ENCODE measurements around the gene RAB28.
A peak's percentile ranks its signal among the peaks of the same experiment; 100 is the strongest.
"Not testable (repeated sequence)": the region's sequence is repeated elsewhere in the genome, so short reads cannot be mapped to it uniquely, and the experiment has no call there.

RAB28 gene

DNA sequence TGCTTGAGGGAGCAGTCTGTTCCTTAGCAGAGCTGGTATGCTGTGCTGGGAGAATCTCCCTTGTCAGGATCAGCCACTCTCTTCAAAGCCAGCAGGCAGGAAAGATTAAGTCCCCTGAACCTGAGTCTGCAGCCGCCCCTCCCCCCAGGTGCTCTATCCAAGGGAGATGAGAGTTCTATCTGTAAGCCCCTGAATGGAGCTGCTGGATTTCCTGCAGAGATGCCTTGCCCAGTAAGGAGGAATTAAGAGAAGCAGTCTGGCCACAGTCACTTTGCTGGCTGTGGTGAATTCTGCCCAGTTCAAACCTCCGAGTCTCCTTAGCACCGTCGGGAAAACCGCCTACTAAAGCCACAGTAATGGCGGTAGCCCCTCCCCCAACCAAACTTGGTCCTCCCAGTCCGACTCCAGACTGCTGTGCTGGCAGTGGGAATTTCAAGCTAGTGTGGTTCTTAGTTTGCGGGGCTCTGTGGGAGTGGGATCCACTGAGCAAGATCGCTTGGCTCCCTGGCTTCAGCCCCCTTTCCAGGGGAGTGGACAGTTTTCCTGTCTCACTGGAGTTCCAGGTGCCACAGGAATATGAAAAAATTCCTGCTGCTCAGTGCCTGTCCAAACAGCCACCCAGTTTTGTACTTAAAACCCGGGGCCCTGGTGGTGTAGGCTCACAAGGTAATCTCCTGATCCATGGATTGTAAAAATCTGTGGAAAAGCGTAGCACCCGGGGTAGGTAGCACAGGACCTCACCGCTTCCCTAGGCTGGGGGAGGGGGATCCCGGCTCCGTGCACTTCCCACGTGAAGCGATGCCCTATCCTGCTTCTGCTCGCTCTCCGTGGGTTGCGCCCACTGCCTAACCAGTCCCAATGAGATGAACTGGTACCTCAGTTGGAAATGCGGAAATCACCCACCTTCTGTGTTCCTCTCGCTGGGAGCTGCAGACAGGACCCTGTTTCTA is 38.0 kb downstream of the RAB28 start:
- no peak for DNase-seq

DNA sequence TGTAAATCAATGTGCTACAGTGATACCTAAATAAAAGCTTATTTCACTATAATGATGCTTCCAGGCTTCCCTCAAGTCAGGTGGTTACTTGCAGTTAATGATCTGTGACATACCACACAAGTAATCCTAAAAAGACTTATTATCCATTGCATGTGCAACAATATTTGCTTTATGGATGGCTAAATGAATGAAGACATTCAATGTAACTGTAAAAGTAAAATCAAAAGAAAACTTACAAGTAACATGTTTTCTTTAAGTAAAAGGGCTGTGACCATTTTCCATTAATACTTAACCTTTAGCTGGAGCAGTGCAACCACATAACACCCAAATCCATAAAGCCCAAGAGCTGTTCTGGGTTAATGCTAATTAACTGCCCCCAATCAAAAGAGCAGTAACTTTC is 42.6 kb downstream of the RAB28 start:
- no peak for DNase-seq

DNA sequence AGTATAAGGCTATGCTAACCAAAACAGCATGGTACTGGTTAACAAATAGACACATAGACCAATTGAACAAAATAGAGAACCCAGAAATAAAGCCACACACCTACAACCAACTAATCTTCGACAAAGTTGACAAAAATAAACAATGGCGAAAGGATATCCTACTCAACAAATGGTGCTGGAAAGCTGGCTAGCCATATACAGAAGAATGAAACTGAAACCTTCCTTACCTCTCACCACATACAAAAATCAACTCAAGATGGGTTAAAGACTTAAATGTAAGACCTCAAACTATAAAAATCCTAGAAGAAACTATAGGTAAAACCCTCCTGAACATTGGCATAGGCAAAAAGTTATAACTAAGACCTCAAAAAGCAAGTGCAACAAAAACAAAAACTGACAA is 47.2 kb downstream of the RAB28 start:
- no peak for DNase-seq

DNA sequence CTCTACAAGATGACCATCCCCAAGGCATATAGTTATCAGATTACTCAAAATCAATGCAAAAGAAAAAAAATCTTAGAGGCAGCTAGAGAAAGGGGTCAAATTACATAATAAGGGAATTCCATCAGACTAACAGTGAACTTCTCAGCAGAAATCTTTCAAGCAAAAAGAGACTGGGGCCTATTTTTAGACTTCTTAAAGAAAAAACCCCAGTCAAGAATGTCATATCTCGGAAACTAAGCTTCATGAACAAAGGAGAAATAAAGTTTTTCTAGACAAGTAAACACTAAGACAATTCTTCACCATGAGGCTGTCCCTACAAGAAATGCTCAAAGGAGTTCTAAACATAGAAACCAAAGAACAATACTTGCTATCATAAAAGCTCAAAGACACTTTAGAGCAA is 51.7 kb downstream of the RAB28 start:
- no peak for DNase-seq

DNA sequence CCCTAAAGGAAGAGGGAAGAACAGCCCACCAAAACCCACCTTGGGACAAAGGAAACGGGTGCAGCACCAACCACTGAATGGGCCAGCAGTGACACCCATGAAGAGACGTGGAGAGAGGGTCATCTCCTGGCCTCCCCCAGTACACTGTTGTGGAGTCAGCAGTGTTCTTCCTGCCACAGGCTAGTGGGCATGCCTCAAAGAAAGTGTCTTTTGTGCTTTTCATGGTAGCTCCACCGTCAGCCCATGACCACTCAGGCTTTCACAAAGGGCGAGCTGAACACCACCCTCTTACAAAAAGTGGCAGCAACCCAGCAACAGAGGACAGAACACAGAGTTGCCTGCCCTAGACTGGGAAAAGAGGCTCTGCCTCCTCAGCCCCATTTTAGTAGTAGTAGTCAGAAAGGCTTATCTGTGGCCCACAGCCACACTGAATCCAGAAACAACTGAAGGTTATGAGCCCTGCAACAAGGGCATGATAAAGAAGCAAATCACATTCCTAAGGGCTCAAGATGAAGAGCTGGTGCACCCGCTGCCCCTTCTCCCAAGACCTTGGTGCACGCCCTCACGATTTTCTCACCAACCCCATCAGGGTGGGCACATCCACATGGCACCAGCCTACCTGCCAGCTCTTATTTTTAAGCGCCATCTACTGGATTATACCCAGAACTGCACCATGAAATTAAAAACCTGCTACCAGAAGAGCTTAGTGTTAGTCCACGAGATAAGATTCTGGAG is 53.1 kb downstream of the RAB28 start:
- peak in 1 of 2 donors; percentile 7 for DNase-seq

DNA sequence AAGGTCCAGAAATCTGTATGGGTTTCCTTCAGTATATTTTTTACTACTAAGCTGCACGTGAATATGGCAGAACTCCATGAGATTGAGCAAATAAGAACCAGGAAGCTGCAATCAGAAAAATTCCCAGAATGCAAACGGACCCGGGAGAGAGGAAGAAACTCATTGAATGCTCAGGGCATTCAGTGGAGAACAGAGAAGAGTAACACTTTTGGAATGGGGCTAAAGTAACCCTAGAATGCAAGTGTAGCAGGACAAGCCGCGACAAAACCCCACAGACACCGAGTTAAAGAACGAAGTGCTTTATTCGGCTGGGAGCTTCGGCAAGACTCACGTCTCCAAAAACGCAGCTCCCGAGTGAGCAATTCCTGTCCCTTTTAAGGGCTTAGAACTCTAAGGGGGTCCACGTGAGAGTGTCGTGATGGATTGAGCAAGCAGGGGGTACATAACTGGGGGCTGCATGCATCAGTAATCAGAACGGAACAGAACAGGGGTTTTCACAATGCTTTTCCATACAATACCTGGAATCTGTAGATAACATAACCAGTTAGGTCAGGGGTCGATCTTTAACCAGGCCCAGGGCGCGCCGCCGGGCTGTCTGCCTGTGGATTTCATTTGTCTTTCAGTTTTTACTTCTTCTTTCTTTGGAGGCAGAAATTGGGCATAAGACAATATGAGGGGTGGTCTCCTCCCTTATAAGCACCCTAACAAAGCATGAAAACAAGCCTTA is 56.4 kb downstream of the RAB28 start:
- DNase-seq = no peak

DNA sequence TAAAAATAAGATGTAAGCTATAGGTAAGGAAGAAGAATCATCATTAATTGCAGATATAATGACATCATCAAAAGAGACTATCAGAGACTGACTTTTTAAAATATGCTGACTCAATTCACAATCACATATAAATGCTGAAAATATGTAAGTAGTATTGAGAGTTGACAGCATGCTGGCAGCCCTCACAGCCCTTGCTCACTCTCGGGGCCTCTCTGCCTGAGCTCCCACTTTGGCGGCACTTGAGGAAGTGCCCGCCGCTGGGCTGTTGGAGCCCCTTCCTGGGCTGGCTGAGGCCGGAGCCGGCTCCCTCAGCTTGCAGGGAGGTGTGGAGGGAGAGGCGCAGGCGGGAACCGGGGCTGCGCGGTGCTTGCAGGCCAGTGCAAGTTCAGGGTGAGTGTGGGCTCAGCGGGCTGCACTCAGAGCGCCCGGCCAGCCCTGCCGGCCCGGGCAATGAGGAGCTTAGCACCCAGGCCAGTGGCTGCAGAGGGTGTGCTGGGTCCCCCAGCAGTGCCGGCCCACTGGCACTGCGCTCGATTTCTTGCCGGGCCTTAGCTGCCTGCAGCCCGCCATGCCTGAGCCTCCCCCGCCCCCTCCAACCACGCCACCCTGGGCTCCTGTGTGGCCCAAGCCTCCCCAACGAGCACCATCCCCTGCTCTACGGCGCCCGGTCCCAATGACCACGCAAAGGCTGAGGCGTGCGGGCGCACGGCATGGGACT is 68.9 kb downstream of the RAB28 start:
- DNase-seq = no peak

DNA sequence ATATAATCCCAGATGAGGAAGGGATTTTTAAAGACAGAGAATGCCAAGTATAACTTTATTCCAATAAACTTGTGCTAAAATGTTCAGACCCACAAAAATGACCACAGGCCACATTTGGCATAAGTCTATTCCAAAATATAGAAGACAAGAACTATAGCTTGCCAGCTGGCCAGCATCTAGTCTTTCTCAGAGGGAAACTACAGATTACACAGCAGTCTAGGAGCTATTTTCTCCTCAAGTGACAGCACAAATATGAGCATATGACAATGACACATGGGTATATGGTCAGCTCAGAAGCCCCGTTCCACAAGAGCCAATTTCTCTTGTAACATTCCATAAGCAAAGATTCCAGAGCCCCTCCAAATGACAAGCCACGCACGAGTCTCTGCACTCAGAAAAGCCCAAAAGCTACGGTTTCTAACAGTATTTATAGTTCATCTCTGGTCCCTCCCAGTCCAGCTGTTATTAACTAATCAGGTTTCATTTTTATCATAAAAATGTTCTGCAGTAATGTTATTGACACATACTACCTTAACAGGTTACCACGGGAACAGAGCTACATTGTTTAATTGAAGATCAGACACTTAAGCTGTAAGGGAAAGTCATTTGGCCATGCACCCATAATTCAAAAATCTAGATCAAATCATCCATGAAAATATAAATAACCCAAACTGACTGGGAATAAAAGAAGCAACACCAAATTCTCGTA is 70.3 kb downstream of the RAB28 start:
- peak in 1 of 2 donors; percentile 69 for DNase-seq

DNA sequence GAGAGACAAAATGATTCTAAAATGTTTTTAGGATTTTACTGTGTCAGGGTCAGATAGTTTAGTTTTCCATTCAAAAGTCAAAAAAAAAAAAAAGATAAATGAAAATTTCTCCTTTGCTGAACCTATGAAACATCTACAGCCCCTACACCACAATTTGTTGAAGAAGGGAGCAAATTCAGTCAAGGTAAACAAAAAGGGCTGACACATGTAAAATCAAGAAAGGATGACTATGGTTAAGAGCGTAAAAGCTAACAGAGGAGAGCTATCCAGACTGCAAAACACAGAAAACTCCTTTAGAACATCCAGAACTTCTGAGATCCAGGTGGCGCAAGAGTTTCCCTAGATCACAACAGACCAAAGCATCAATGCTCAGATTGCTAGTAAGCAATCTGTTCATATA is 72.2 kb downstream of the RAB28 start:
- DNase-seq = no peak

DNA sequence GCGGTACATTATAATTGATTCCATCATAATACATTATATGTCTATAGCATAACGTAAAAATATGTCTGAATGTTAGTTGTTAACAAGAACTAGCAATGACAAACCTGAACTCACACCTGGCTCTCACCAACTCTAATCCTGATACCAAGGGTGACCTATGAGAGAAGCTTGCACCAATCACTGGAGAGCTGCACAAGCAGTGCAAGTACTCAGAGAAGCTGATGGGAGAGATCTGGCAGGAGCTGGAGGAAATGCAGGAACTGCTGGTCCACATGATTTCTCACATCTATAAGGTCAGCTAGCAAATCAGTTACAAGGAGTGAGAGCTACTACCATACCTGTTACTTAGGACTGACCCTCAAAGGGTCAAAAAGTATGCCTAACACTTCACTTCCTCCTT is 74.8 kb downstream of the RAB28 start:
- no peak for DNase-seq

DNA sequence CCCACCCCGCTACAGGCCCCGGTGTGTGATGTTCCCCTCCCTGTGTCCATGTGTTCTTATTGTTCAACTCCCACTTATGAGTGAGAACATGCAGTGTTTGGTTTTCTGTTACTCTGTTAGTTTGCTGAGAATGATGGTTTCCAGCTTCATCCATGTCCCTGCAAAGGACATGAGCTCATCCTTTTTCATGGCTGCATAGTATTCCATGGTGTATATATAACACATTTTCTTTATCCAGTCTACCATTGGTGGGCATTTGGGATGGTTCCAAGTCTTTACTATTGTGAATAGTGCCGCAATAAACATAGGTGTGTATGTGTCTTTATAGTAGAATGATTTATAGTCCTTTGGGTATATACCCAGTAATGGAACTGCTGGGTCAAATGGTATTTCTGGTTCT is 78.0 kb downstream of the RAB28 start:
- DNase-seq = not testable (repeated sequence)

DNA sequence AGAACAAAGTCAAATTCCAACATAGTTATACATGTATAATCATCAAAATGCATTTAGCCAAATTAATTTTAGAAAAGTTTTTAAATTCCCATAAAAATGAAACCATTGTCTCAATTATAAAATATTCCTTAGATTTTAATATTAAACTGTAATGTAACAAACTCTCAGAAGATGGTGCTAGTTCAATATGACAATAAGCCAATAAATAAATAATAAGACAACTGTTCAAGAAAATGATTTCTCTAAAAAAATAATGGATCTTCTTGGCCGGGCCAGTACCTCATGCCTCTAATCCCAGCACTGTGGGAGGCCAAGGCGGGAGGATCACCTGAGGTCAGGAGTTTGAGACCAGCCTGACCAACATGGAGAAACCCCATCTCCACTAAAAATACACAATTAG is 80.3 kb downstream of the RAB28 start:
- DNase-seq = no peak

DNA sequence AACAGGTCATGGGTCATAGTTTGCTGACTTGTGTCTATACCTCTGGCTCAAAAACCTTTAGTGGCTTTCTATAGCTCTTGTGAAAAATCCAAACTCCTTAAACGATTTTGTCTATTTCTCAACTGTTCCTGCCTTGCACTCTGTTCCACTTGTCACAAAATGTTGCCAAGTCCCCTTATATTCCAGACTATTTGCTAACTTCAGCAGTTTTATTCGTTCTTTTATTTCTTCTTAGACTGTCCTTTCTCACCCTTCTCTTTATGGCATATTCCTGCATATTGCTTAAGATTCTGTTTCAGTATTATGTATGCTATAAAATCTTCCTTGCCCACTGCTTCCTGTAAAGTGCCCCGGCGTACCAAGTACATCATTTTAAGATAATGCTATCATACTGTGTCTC is 80.8 kb downstream of the RAB28 start:
- DNase-seq = no peak

DNA sequence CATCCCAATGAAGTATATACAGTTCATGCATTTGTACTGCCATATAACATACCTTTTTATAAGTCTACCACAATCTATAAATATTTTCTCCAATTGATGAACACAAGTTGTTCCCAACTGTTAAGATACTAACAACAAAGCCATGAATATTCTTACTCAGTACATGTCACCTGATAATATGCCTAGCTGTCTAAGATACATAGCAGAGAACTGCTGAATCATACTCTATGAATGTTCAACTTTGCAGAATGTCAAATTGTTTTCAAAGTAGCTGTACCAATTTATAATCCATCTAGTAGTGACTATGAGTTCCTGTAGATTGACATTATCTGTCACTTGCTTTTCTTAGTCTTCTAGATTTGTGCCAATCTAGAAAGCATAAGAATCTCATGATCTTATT is 84.9 kb downstream of the RAB28 start:
- no peak for DNase-seq

DNA sequence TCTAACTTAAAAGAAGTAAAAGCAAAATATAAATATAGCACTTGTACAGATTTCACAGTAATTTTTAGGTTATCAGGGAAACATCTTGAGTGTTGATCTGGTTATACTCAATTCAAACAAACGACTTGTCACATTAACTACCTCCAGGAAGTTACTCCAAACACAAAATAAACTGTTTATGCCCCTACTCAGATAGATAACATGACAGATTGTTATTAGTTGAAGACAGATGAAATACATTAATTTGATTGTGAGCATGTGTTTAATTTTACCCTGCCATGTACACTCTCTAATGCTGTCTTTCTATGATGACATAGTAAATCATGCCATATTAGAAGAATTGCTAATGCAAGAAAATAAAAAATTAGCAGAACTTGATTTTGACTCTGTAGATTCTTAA is 88.0 kb downstream of the RAB28 start:
- DNase-seq = no peak

DNA sequence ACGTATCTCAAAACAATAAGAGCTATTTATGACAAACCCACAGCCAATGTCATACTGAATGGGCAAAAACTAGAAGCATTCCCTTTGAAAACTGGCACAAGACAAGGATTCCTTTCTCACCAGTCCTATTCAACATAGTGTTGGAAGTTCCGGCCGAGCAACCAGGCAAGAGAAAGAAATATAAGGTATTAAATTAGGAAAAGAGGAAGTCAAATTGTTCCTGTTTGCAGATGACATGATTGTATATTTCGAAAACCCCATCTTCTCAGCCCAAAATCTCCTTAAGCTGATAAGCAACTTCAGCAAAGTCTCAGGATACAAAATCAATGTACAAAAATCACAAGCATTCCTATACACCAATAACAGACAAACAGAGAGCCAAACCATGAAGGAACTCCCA is 94.2 kb downstream of the RAB28 start:
- not testable (repeated sequence) for DNase-seq

DNA sequence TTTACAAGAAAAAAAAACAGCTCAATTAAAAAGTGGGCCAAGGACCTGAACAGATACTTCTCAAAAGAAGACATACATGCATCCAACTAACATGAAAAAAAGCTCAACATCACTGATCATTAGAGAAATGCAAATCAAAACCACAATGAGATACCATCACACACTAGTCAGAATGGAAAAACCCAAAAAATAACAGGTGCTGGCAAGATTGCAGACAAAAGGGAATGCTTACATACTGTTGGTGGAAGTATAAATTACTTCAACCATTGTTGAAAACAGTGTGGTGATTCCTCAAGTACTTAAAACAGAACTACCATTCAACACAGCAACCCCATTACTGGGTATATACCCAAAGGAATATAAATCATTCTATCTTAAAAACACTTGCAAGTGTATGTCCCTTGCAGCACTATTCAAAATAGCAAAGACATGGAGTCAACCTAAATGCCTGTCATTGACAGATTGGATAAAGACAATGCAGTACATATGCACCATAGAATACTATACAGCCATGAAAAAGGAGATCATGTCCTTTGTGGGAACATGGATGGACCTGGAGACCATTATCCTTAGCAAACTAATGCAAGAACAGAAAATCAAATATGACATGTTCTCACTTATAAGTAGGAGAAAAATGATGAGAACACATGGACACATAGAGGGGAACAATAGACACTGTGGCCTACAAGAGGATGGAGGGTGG is 97.6 kb downstream of the RAB28 start:
- DNase-seq = no peak

DNA sequence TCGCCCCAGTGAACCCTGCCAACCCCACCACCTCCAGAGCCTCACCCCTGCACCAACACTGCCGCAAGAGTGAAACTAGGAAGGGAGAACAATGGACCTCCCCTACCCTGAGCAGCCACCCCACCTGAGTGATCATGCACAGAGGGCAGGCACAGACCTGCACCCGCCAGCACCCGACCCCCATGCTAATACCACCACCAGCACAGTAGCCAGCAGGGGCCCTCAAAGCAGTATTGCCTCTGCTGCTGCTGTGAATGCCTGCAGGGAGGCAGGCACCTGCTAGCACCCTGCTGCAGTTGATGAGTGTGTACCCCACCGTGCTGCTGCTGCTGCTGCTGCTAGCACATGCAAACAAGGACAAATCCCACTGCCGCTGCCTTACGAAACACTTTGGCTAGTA is 100.1 kb downstream of the RAB28 start:
- DNase-seq = no peak

DNA sequence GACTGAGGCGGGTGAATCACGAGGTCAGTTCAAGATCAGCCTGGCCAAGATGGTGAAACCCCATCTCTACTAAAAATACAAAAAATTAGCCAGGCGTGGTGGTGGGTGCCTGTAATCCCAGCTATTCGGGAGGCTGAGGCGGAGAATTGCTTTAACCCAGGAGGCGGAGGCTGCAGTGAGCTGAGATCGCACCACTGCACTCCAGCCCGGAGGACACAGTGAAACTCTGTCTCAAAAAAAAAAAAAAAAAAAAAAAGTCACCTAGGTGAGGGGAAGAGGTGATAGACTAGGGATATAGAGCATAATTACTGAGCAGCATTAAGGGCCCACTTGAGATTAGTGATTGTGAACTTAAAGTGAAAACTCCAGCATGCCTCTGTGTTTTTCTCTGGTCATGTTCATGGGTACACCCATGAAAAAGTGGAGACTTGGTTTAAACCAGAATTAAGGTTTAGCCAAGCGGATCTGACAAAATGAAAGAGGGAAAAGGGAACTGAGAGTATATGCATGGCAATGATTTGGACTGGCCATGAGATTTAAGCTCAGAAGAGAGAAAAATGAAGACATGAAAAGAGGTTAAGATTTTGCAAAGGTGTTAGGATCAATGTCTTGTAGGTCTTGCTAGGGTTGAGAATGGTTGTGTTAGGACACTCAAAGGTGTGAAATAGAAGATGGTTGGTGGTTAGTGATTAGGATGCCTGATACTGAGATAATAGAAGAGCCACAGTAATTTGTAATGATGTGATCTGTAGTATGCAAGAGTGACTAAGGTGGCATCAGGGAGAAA is 105.0 kb downstream of the RAB28 start:
- DNase-seq = no peak

DNA sequence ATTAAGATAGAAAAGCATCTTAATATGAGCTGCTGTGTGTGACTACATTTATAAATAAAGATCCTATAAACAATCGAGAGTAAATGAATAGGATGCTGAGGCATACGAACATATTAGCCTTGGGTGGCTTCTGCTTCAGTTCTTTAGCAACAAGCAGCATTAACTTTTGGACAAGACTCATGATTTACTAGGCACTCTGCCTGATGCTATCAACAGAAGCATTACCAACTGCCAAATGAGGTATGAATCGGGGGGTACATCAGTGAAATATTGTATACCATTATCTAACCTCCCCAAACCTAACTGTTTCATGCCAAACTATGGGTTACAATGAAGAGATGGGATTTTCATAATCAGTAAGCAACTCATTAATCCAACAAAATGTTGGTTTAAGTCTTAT is 113.1 kb downstream of the RAB28 start:
- no peak for DNase-seq

DNA sequence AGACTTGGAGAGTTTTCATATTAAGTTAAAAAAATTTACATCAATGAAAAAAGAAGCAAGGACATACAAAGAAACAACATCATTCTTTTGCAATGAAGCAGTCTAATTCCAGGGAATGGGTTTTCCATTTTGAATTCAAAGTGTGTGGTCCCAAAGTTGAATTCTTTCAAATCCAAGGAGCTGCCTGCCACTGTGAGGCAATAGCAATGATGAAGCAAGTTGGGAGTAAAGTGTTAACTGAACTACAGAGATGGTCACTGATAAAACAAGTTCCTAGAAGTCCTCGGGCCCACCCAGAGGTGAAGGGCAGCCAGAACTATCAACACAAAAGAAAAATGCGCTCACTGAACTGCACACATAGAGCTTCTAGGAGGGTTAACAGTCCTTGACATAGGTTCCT is 115.9 kb downstream of the RAB28 start:
- DNase-seq = no peak

Data from inflammatory macrophage treated with lipopolysaccharide for 1 hour (primary cell).